HL-60 (cell line): ENCODE data around the gene ACSL6.

Experiments
- POLR2AphosphoS5 ChIP-seq: IDR thresholded peaks from 2 replicates; pipeline ENCODE4 v1.6.1; 2012; ENCODE audit warnings: low read depth
- TF ChIP-seq, protein P1 (sequence below): IDR thresholded peaks from one replicate; pipeline ENCODE4 v1.5.1; 2011; ENCODE audit warnings: low read length, control low read depth, inconsistent platforms; ENCODE audit not compliant: insufficient read depth

- TF ChIP-seq, protein P1, sequence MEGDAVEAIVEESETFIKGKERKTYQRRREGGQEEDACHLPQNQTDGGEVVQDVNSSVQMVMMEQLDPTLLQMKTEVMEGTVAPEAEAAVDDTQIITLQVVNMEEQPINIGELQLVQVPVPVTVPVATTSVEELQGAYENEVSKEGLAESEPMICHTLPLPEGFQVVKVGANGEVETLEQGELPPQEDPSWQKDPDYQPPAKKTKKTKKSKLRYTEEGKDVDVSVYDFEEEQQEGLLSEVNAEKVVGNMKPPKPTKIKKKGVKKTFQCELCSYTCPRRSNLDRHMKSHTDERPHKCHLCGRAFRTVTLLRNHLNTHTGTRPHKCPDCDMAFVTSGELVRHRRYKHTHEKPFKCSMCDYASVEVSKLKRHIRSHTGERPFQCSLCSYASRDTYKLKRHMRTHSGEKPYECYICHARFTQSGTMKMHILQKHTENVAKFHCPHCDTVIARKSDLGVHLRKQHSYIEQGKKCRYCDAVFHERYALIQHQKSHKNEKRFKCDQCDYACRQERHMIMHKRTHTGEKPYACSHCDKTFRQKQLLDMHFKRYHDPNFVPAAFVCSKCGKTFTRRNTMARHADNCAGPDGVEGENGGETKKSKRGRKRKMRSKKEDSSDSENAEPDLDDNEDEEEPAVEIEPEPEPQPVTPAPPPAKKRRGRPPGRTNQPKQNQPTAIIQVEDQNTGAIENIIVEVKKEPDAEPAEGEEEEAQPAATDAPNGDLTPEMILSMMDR: no peak
- no peak for TF ChIP-seq POLR2AphosphoS5
Measured at GRCh38 chr5:131944702-131945550, 66.5 kb downstream of the ACSL6 start.
